Activated CD8-positive, alpha-beta T cell treated with anti-CD3 and anti-CD28 coated beads, Interleukin-2, amount 10 ng/mL, durations not matched to agents 7 days and 5 days (primary cell): Measurements from ENCODE around the gene LIN52. TPM values are rescaled to one million over a fixed set of nuclear protein-coding genes. Genes with fewer than 3 reads are reported as not detected.

Experiments
- ATAC-seq: fragments of 150-1000 bp; cut with Tn5 transposase; one replicate; pipeline ENCODE4 v1.10.0; 2021; ENCODE audit warnings: moderate library complexity
- CTCF ChIA-PET: fragments of 350-600 bp; sonication (Branson Sonifier 250); formaldehyde crosslinking; loops from one replicate; lab custom pipeline; 2021; ENCODE audit warnings: antibody characterized with exemption; lab: Charles Lee
- POLR2A ChIA-PET: fragments of 350-600 bp; sonication (Branson Sonifier 250); formaldehyde crosslinking; loops from one replicate; lab custom pipeline; 2021; ENCODE audit warnings: antibody characterized with exemption; lab: Charles Lee
- DNase-seq: peaks from one replicate; pipeline ENCODE4 v3.0.0-alpha.2; 2020
- H3K27ac Mint-ChIP-seq: one replicate; pipeline ENCODE4 v1.8.0; 2021; ENCODE audit warnings: mild to moderate bottlenecking, mixed read lengths
- H3K27me3 Mint-ChIP-seq: one replicate; pipeline ENCODE4 v1.8.0; 2021; ENCODE audit warnings: low read depth, mixed read lengths
- H3K36me3 Mint-ChIP-seq: one replicate; pipeline ENCODE4 v1.8.0; 2021; ENCODE audit warnings: low read depth, mixed read lengths
- H3K4me1 Mint-ChIP-seq: one replicate; pipeline ENCODE4 v1.8.0; 2021; ENCODE audit warnings: low read depth, mixed read lengths
- H3K4me3 Mint-ChIP-seq: one replicate; pipeline ENCODE4 v1.8.0; 2021; ENCODE audit warnings: mild to moderate bottlenecking, mixed read lengths
- H3K9me3 Mint-ChIP-seq: one replicate; pipeline ENCODE4 v1.8.0; 2022; ENCODE audit warnings: mixed read lengths; ENCODE audit not compliant: insufficient read depth
- total RNA-seq, 2 experiments: library from RNA; stranded (reverse); gene quantifications; one replicate each; pipeline ENCODE4 v1.2.3, GENCODE V29; 2021

Gene LIN52
- total RNA-seq, 2 experiments from 2014 or later: 14.9 to 15.2 TPM

- DNase-seq (no peak), ATAC-seq (no peak)
- CTCF ChIA-PET: no interaction called here
- Mint-ChIP-seq H3K9me3 (no peaks in the 10 kb centered on the region), H3K27me3 (no peaks in the 10 kb centered on the region), H3K36me3 (no peaks in the 10 kb centered on the region), H3K4me1 (no peaks in the 10 kb centered on the region), H3K27ac (no peak overlapping the region), H3K4me3 (no peak overlapping the region)
- POLR2A ChIA-PET: no interaction called here
Measured at GRCh38 chr14:74202113-74202512, 117.4 kb downstream of the LIN52 start.

GRCh38 chr14:74203639-74204038 lies 118.9 kb downstream of the LIN52 start:
- CTCF ChIA-PET: no interaction called here
- POLR2A ChIA-PET: no interaction called here
- H3K4me3 Mint-ChIP-seq: no peak overlapping the region
- DNase-seq: no peak
- no peak for ATAC-seq
- no peaks in the 10 kb centered on the region for H3K9me3 Mint-ChIP-seq
- no peaks in the 10 kb centered on the region for H3K36me3 Mint-ChIP-seq
- H3K27me3 Mint-ChIP-seq: no peaks in the 10 kb centered on the region
- H3K4me1 Mint-ChIP-seq: no peaks in the 10 kb centered on the region
- no peak overlapping the region for H3K27ac Mint-ChIP-seq

- ATAC-seq: no peak
- POLR2A ChIA-PET: no interaction called here
- no peak overlapping the region for H3K27ac Mint-ChIP-seq
- no peaks in the 10 kb centered on the region for H3K4me1 Mint-ChIP-seq
- no peaks in the 10 kb centered on the region for H3K9me3 Mint-ChIP-seq
- no peaks in the 10 kb centered on the region for H3K27me3 Mint-ChIP-seq
- DNase-seq: no peak
- H3K36me3 Mint-ChIP-seq: no peaks in the 10 kb centered on the region
- H3K4me3 Mint-ChIP-seq: no peak overlapping the region
- CTCF ChIA-PET: no interaction called here
Measured at GRCh38 chr14:74204491-74204890, 119.7 kb downstream of the LIN52 start.

- no peak for DNase-seq
- H3K27ac Mint-ChIP-seq: no peak overlapping the region
- H3K4me1 Mint-ChIP-seq: no peaks in the 10 kb centered on the region
- no peak for ATAC-seq
- H3K4me3 Mint-ChIP-seq: no peak overlapping the region
- no peaks in the 10 kb centered on the region for H3K9me3 Mint-ChIP-seq
- H3K36me3 Mint-ChIP-seq: no peaks in the 10 kb centered on the region
- ChIA-PET POLR2A (no interaction called here), CTCF (no interaction called here)
- H3K27me3 Mint-ChIP-seq: no peaks in the 10 kb centered on the region
Measured at GRCh38 chr14:74205882-74206281, 121.1 kb downstream of the LIN52 start.

- CTCF ChIA-PET: interaction anchor here (1.4 kb wide), 1 partner anchor 11 kb away, joined by 4 read pairs; no protein-coding TSS in a partner anchor
- Mint-ChIP-seq H3K9me3 (no peaks in the 10 kb centered on the region), H3K27ac (no peak overlapping the region), H3K4me1 (no peaks in the 10 kb centered on the region), H3K36me3 (no peaks in the 10 kb centered on the region), H3K4me3 (no peak overlapping the region), H3K27me3 (peaks cover 1% of the 10 kb centered on the region)
- POLR2A ChIA-PET: no interaction called here
- DNase-seq (no peak), ATAC-seq (no peak)
Measured at GRCh38 chr14:74207943-74208342, 123.2 kb downstream of the LIN52 start.

- no peak overlapping the region for H3K27ac Mint-ChIP-seq
- CTCF ChIA-PET: interaction anchor here (1.4 kb wide), 2 partner anchors 10 to 49 kb away, joined by 4 to 6 read pairs; no protein-coding TSS in a partner anchor
Measured at GRCh38 chr14:74208642-74209041, 123.9 kb downstream of the LIN52 start.

GRCh38 chr14:74211945-74212580 lies 127.3 kb downstream of the LIN52 start:
- peaks cover 2% of the 10 kb centered on the region for H3K27me3 Mint-ChIP-seq
- no peak overlapping the region for H3K27ac Mint-ChIP-seq
- H3K4me3 Mint-ChIP-seq: no peak overlapping the region
- CTCF ChIA-PET: no interaction called here
- ATAC-seq (no peak), DNase-seq (no peak)
- no peaks in the 10 kb centered on the region for H3K9me3 Mint-ChIP-seq
- H3K4me1 Mint-ChIP-seq: no peaks in the 10 kb centered on the region
- POLR2A ChIA-PET: no interaction called here
- H3K36me3 Mint-ChIP-seq: no peaks in the 10 kb centered on the region

More at GRCh38 chr14:74208642-74209041, 123.9 kb downstream of the LIN52 start:
- Mint-ChIP-seq H3K4me3 (no peak overlapping the region), H3K4me1 (no peaks in the 10 kb centered on the region), H3K9me3 (no peaks in the 10 kb centered on the region), H3K27me3 (peaks cover 2% of the 10 kb centered on the region), H3K36me3 (no peaks in the 10 kb centered on the region)
- ATAC-seq: no peak
- POLR2A ChIA-PET: no interaction called here
- DNase-seq: no peak

GRCh38 chr14:74213907-74214803 lies 129.4 kb downstream of the LIN52 start:
- ChIA-PET POLR2A (no interaction called here), CTCF (interaction anchor here (1.6 kb wide), 1 partner anchor 37 kb away, joined by 6 read pairs; no protein-coding TSS in a partner anchor)
- Mint-ChIP-seq H3K4me3 (no peak overlapping the region), H3K27ac (no peak overlapping the region), H3K27me3 (peaks cover 7% of the 10 kb centered on the region), H3K4me1 (peaks cover 4% of the 10 kb centered on the region), H3K9me3 (no peaks in the 10 kb centered on the region), H3K36me3 (no peaks in the 10 kb centered on the region)
- ATAC-seq: no peak
- no peak for DNase-seq

GRCh38 chr14:74216671-74217070 lies 131.9 kb downstream of the LIN52 start:
- H3K27ac Mint-ChIP-seq: no peak overlapping the region
- ATAC-seq: no peak
- no peak overlapping the region for H3K4me3 Mint-ChIP-seq
- ChIA-PET CTCF (interaction anchor here (0.6 to 1.2 kb wide), 4 partner anchors 21 to 112 kb away, joined by 3 to 4 read pairs (median 4); no protein-coding TSS in a partner anchor), POLR2A (no interaction called here)
- peaks cover 7% of the 10 kb centered on the region for H3K27me3 Mint-ChIP-seq
- no peak for DNase-seq
- H3K36me3 Mint-ChIP-seq: no peaks in the 10 kb centered on the region
- no peaks in the 10 kb centered on the region for H3K9me3 Mint-ChIP-seq
- peaks cover 4% of the 10 kb centered on the region for H3K4me1 Mint-ChIP-seq

GRCh38 chr14:74217672-74218448 lies 133.1 kb downstream of the LIN52 start:
- ATAC-seq: peak; percentile 98
- H3K9me3 Mint-ChIP-seq: no peaks in the 10 kb centered on the region
- no peak overlapping the region for H3K4me3 Mint-ChIP-seq
- DNase-seq: peak; percentile 80
- no peak overlapping the region for H3K27ac Mint-ChIP-seq
- CTCF ChIA-PET: interaction anchor here (0.9 to 1.9 kb wide), 6 partner anchors 8 to 78 kb away, joined by 3 to 7 read pairs (median 4); no protein-coding TSS in a partner anchor
- H3K36me3 Mint-ChIP-seq: no peaks in the 10 kb centered on the region
- POLR2A ChIA-PET: no interaction called here
- peaks cover 6% of the 10 kb centered on the region for H3K27me3 Mint-ChIP-seq
- peaks cover 4% of the 10 kb centered on the region for H3K4me1 Mint-ChIP-seq

- ChIA-PET CTCF (interaction anchor here (0.8 to 1.9 kb wide), 11 partner anchors 9 to 106 kb away, joined by 3 to 7 read pairs (median 4); no protein-coding TSS in a partner anchor), POLR2A (no interaction called here)
- DNase-seq: no peak
- Mint-ChIP-seq H3K27ac (no peak overlapping the region), H3K36me3 (no peaks in the 10 kb centered on the region), H3K4me1 (peaks cover 4% of the 10 kb centered on the region), H3K27me3 (peaks cover 5% of the 10 kb centered on the region), H3K4me3 (no peak overlapping the region), H3K9me3 (no peaks in the 10 kb centered on the region)
- no peak for ATAC-seq
Measured at GRCh38 chr14:74218462-74218861, 133.7 kb downstream of the LIN52 start.
